ENCODE results near the gene SYT5. TPM values are rescaled to one million over a fixed set of nuclear protein-coding genes. Genes with fewer than 3 reads are reported as not detected.

Gene SYT5
- total RNA-seq, 1 experiment from 2014 or later = 4.5 TPM

GRCh38 chr19:55199620-55200204, 19.6 kb upstream of the SYT5 start:
- WGBS (ENCODE audit: extremely low coverage, insufficient read length, low lambda C conversion rate) = 100% methylated on average over 1 of the region's 5 CpGs
- H3K36me3 Mint-ChIP-seq (ENCODE audit: insufficient read depth in 1 of 3, low read depth in 3 of 3) = no peaks in the 10 kb centered on the region
- Histone ChIP-seq H3K79me1 (ENCODE audit: insufficient read depth, low read depth, low read length, poor library complexity, severe bottlenecking) (no peaks in the 10 kb centered on the region), H3K79me2 (ENCODE audit: insufficient read depth, low read length) (no peaks in the 10 kb centered on the region), H3K4ac (ENCODE audit: low read depth, low read length) (no peak overlapping the region), H3K23ac (ENCODE audit: insufficient read length, low read depth, low read length) (no peak overlapping the region), H2BK12ac (ENCODE audit: insufficient read length, low read depth, low read length) (no peak overlapping the region), H3K9ac (ENCODE audit: extremely low read depth, insufficient read length, low read length) (no peak overlapping the region), H3K18ac (ENCODE audit: insufficient read length, low read depth, low read length) (no peak overlapping the region), H4K91ac (ENCODE audit: insufficient read length, low read depth, low read length) (no peak overlapping the region), H2BK15ac (ENCODE audit: low read depth, low read length) (no peak overlapping the region), H3K9me3 (ENCODE audit: control insufficient read depth, low read depth, low read length) (no peaks in the 10 kb centered on the region), H4K8ac (replicated peaks; ENCODE audit: insufficient read length, low read depth, low read length) (no peak overlapping the region), H3K56ac (ENCODE audit: insufficient read length, low read depth, low read length) (no peak overlapping the region), H3K4me1 (ENCODE audit: insufficient read depth, low read length) (no peaks in the 10 kb centered on the region), H2BK20ac (ENCODE audit: low read depth, low read length, poor library complexity, severe bottlenecking) (no peak overlapping the region), H3K4me2 (ENCODE audit: insufficient read depth, insufficient read length, low read length) (no peak overlapping the region), H3T11ph (ENCODE audit: low read length) (no peak overlapping the region), H4K20me1 (ENCODE audit: control insufficient read depth, insufficient read depth, insufficient read length) (no peaks in the 10 kb centered on the region), H3K27me3 (ENCODE audit: insufficient read depth, low read length) (no peaks in the 10 kb centered on the region), H2AFZ (ENCODE audit: low read length) (no peak overlapping the region), H2BK5ac (ENCODE audit: insufficient read length, low read length) (no peak overlapping the region), H2BK120ac (ENCODE audit: low read depth, low read length, poor library complexity, severe bottlenecking) (no peak overlapping the region), H3K14ac (ENCODE audit: insufficient read depth, low read length) (no peak overlapping the region), H2AK5ac (ENCODE audit: insufficient read length, low read length) (no peak overlapping the region), H3K27ac (ENCODE audit: insufficient read length, low read depth, low read length) (no peak overlapping the region), H4K5ac (ENCODE audit: insufficient read length, low read depth, low read length) (no peak overlapping the region), H3K23me2 (ENCODE audit: insufficient read length, low read depth, low read length, poor library complexity, severe bottlenecking) (no peaks in the 10 kb centered on the region)
- TF ChIP-seq CTCF (conservative IDR thresholded peaks at IDR 0.05) = no peak
- H3K4me3 Mint-ChIP-seq = no peak overlapping the region; a peak in 1 of 5 replicates
- H3K27me3 Mint-ChIP-seq (ENCODE audit: low read depth) = peaks cover 32% of the 10 kb centered on the region
- no peak overlapping the region for H3K27ac Mint-ChIP-seq
- DNase-seq = no peak
- peaks cover 0 to 2% of the 10 kb centered on the region in 2 experiments; a peak in 1 of 4 replicates for H3K4me1 Mint-ChIP-seq
- H3K9me3 Mint-ChIP-seq = no peaks in the 10 kb centered on the region; a peak in 2 of 5 replicates

All from H9 (cell line).